ENCODE data around the gene PPFIA3.
A peak's percentile ranks its signal among the peaks of the same experiment; 100 is the strongest.
"Not testable (repeated sequence)": the region's sequence is repeated elsewhere in the genome, so short reads cannot be mapped to it uniquely, and the experiment has no call there.

PPFIA3 gene

GRCh38 chr19:49123285-49123684 lies 3.9 kb downstream of the PPFIA3 start:
- DNase-seq (ENCODE audit: low read depth, low spot score), result not testable (repeated sequence)

GRCh38 chr19:49125025-49125731 lies 5.8 kb downstream of the PPFIA3 start:
- peak; percentile 82 for DNase-seq (ENCODE audit: low read depth, low spot score)

GRCh38 chr19:49126575-49126974 lies 7.2 kb downstream of the PPFIA3 start:
- DNase-seq (ENCODE audit: low read depth, low spot score), result no peak

- not testable (repeated sequence) for DNase-seq (ENCODE audit: low read depth, low spot score)
These were observed 7.9 kb downstream of the PPFIA3 start for GRCh38 chr19:49127225-49127624.

GRCh38 chr19:49127674-49128544 lies 8.6 kb downstream of the PPFIA3 start:
- DNase-seq (ENCODE audit: low read depth, low spot score), result peak; percentile 94

GRCh38 chr19:49128545-49129237 lies 9.3 kb downstream of the PPFIA3 start:
- DNase-seq (ENCODE audit: low read depth, low spot score), result no peak

GRCh38 chr19:49129238-49129583 lies 9.9 kb downstream of the PPFIA3 start:
- DNase-seq (ENCODE audit: low read depth, low spot score), result peak; percentile 81

- no peak for DNase-seq (ENCODE audit: low read depth, low spot score)
These were observed 11.0 kb downstream of the PPFIA3 start for GRCh38 chr19:49130325-49130724.

GRCh38 chr19:49132974-49133609 lies 13.7 kb downstream of the PPFIA3 start:
- DNase-seq (ENCODE audit: low read depth, low spot score), result peak; percentile 55

- peak; percentile 90 for DNase-seq (ENCODE audit: low read depth, low spot score)
These were observed 14.5 kb downstream of the PPFIA3 start for GRCh38 chr19:49133621-49134454.

- no peak for DNase-seq (ENCODE audit: low read depth, low spot score)
These were observed 16.3 kb downstream of the PPFIA3 start for GRCh38 chr19:49135686-49136085.

- peak; percentile 21 for DNase-seq (ENCODE audit: low read depth, low spot score)
These were observed 17.4 kb downstream of the PPFIA3 start for GRCh38 chr19:49136771-49137171.

GRCh38 chr19:49140951-49141350 lies 21.6 kb downstream of the PPFIA3 start:
- DNase-seq (ENCODE audit: low read depth, low spot score), result no peak

GRCh38 chr19:49141352-49141751 lies 22.0 kb downstream of the PPFIA3 start:
- no peak for DNase-seq (ENCODE audit: low read depth, low spot score)

GRCh38 chr19:49142866-49143335 lies 23.6 kb downstream of the PPFIA3 start:
- peak; percentile 97 for DNase-seq (ENCODE audit: low read depth, low spot score)

GRCh38 chr19:49145573-49146407 lies 26.4 kb downstream of the PPFIA3 start:
- DNase-seq (ENCODE audit: low read depth, low spot score), result peak; percentile 96

- DNase-seq (ENCODE audit: low read depth, low spot score), result not testable (repeated sequence)
These were observed 27.0 kb downstream of the PPFIA3 start for GRCh38 chr19:49146408-49146770.

- no peak for DNase-seq (ENCODE audit: low read depth, low spot score)
These were observed 28.8 kb downstream of the PPFIA3 start for GRCh38 chr19:49148044-49148682.
